Fibroblast of lung (primary cell): ENCODE results near the gene TBC1D22B.
"Not testable (repeated sequence)": the region's sequence is repeated elsewhere in the genome, so short reads cannot be mapped to it uniquely, and the experiment has no call there.

Source experiments
- EZH2 ChIP-seq: IDR thresholded peaks from 2 replicates; pipeline ENCODE4 v1.5.1; 2012; ENCODE audit warnings: low read length, control low read depth, mild to moderate bottlenecking; ENCODE audit errors: missing control alignments
- TF ChIP-seq, protein P1 (sequence below), 2 donors: IDR thresholded peaks in 1 of 2; conservative IDR thresholded peaks in 1 of 2; 1 replicate in 1 of 2; 2 replicates in 1 of 2; pipeline ENCODE4 v1.5.1; 2011 to 2012; ENCODE audit warnings: low read length in 2 of 2, control low read depth in 1 of 2, inconsistent platforms in 1 of 2, low read depth in 1 of 2, mild to moderate bottlenecking in 1 of 2

DNA sequence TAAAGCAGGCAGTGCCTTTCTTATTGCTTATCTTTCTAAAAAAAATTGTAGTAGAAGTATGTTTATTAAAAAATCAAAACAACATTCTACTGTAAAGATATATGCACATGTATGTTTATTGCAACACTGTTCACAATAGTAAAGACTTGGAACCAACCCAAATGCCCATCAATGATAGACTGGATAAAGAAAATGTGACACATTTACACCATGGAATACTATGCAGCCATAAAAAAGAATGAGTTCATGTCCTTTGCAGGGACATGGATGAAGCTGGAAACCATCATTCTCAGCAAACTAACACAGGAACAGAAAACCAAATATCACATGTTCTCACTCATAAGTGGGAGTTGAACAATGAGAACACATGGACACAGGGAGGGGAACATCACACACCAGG lies 40.1 kb downstream of the TBC1D22B start:
- TF ChIP-seq, protein P1, sequence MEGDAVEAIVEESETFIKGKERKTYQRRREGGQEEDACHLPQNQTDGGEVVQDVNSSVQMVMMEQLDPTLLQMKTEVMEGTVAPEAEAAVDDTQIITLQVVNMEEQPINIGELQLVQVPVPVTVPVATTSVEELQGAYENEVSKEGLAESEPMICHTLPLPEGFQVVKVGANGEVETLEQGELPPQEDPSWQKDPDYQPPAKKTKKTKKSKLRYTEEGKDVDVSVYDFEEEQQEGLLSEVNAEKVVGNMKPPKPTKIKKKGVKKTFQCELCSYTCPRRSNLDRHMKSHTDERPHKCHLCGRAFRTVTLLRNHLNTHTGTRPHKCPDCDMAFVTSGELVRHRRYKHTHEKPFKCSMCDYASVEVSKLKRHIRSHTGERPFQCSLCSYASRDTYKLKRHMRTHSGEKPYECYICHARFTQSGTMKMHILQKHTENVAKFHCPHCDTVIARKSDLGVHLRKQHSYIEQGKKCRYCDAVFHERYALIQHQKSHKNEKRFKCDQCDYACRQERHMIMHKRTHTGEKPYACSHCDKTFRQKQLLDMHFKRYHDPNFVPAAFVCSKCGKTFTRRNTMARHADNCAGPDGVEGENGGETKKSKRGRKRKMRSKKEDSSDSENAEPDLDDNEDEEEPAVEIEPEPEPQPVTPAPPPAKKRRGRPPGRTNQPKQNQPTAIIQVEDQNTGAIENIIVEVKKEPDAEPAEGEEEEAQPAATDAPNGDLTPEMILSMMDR (conservative IDR thresholded peaks at IDR 0.05 in 1 of 2, IDR thresholded peaks at IDR 0.05 in 1 of 2; ENCODE audit: low read depth in 1 of 2, low read length in 2 of 2): not testable (repeated sequence)
- TF ChIP-seq EZH2: not testable (repeated sequence)
